Ishikawa (cell line): ENCODE measurements around the gene THAP4.

ENCODE experiments used
- CEBPB ChIP-seq: IDR thresholded peaks from 2 replicates; pipeline ENCODE4 v1.6.1; 2012
- RAD21 ChIP-seq: IDR thresholded peaks from 2 replicates; pipeline ENCODE4 v1.6.1; 2012; ENCODE audit warnings: low read depth
- TAF1 ChIP-seq: IDR thresholded peaks from 2 replicates; pipeline ENCODE4 v1.6.1; 2012; ENCODE audit warnings: low read depth, mild to moderate bottlenecking
- ZBTB7A ChIP-seq: IDR thresholded peaks from 2 replicates; pipeline ENCODE4 v1.6.1; 2012; ENCODE audit warnings: low read depth

DNA sequence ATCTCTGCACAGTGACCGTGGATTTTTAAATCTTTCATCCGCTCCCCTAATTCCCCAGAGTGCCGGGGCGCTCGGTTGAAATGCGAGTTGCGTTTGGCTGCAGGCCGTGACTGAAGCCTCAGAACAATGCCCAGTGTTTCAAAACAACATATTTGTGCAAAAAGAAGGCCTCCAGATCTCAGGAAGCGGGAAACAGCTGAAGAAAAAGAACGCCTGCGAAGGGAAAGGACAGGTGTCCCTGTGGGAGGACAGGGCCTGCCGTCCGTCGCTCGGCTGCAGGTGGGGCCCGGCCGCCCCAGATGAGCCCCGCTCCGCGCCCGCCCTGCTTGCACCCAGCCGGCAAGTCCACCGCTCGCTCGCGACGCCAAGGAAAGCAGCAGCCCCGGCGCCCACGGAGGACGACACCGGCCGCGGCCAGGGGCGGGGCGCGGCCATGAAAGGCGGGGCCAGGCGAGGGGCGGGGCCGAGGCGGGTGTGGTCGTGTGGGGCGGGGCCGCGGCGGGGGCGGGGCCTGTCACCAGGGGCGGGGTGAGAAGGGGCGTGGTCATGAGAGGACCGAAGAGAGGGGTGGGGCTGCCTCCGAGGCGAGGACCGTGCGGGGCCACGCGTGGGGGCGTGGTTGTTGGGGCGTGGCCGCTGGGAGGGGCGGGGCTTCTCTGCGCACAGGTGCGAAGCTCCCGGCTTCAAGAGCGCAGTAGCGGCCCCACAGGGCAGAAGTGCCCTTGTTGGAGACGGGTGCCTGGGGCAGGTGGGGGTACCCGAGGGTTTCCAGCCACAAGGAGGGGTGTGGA is 96.0 kb downstream of the THAP4 start:
- TF ChIP-seq TAF1 (no peak; the same call in 1 of the 2 replicates), RAD21 (no peak), CEBPB (no peak), ZBTB7A (0 out of 2 replicates have a peak, but pooled peaks have one; percentile 21)
